B cell (primary cell): ENCODE measurements around the gene SLC2A11. TPM values are rescaled to one million over a fixed set of nuclear protein-coding genes. Genes with fewer than 3 reads are reported as not detected.

Source experiments
- ATAC-seq: fragments of 200-7000 bp; cut with Tn5 transposase; one replicate; pipeline ENCODE4 v1.10.0; 2021; ENCODE audit warnings: low read depth, mild to moderate bottlenecking, moderate number of reproducible peaks, moderate library complexity
- CTCF ChIA-PET: fragments of 350-600 bp; sonication (Branson Sonifier 250); formaldehyde crosslinking; loops from one replicate; lab custom pipeline; 2021; ENCODE audit warnings: antibody characterized with exemption, inconsistent platforms; lab: Charles Lee
- POLR2A ChIA-PET: fragments of 350-600 bp; sonication (Branson Sonifier 250); formaldehyde crosslinking; loops from one replicate; lab custom pipeline; 2021; ENCODE audit warnings: antibody characterized with exemption; lab: Charles Lee
- DNase-seq: peaks from one replicate; pipeline ENCODE4 v3.0.0; 2013
- H2AFZ ChIP-seq: 2 replicates; pipeline ENCODE4 v1.6.1; 2012; ENCODE audit warnings: mild to moderate bottlenecking, low read depth, low read length; ENCODE audit not compliant: insufficient read depth, poor library complexity, severe bottlenecking
- H3K27ac ChIP-seq, 2 donors: 1 replicate in 1 of 2; 2 replicates in 1 of 2; pipeline ENCODE4 v1.5.1; 2012 to 2013; ENCODE audit warnings: low read length in 2 of 2, mild to moderate bottlenecking in 2 of 2, moderate library complexity in 1 of 2
- H3K27me3 ChIP-seq, 4 experiments: fragments of 200-600 bp in 1 of 4; sonication (generic) in 1 of 4; replicated peaks in 1 of 4; 1 replicate in 2 of 4; 2 replicates in 2 of 4; pipeline versions ENCODE4 v1.6.1 to v1.7.0; 2013 to 2016; ENCODE audit warnings: low read length in 3 of 4, mild to moderate bottlenecking in 2 of 4, mixed read lengths in 1 of 4, moderate library complexity in 1 of 4; ENCODE audit not compliant: insufficient read depth in 4 of 4, control insufficient read depth in 3 of 4; ENCODE audit errors: control extremely low read depth in 1 of 4
- H3K36me3 ChIP-seq, 2 experiments: replicated peaks in 1 of 2; 1 replicate in 1 of 2; 2 replicates in 1 of 2; pipeline versions ENCODE4 v1.6.1 to v1.7.1; 2013; ENCODE audit warnings: low read length in 1 of 2; ENCODE audit not compliant: insufficient read depth in 2 of 2, control insufficient read depth in 1 of 2; ENCODE audit errors: control extremely low read depth in 1 of 2, extremely low read depth in 1 of 2
- H3K4me1 ChIP-seq, 2 donors: fragments of 200-600 bp in 1 of 2; sonication (generic) in 1 of 2; 1 replicate in 1 of 2; 2 replicates in 1 of 2; pipeline versions ENCODE4 v1.5.1 to v1.6.1; 2013 to 2017; ENCODE audit warnings: low read length in 2 of 2; ENCODE audit not compliant: control insufficient read depth in 2 of 2, insufficient read depth in 2 of 2
- H3K4me2 ChIP-seq: replicated peaks from 2 replicates; pipeline ENCODE3; 2012; ENCODE audit warnings: mild to moderate bottlenecking, low read depth, low read length; ENCODE audit not compliant: poor library complexity, severe bottlenecking
- H3K4me3 ChIP-seq, 5 experiments: fragments of 200-600 bp in 1 of 5; sonication (generic) in 1 of 5; 1 replicate in 3 of 5; 2 replicates in 2 of 5; pipeline versions ENCODE4 v1.5.1 to v1.7.0; 2011 to 2016; ENCODE audit warnings: low read length in 4 of 5, mild to moderate bottlenecking in 4 of 5, low read depth in 2 of 5, control low read depth in 1 of 5, moderate library complexity in 1 of 5; ENCODE audit not compliant: insufficient read depth in 1 of 5; ENCODE audit errors: control extremely low read depth in 1 of 5, extremely low read depth in 1 of 5
- H3K79me2 ChIP-seq: fragments of 200-600 bp; sonication (generic); one replicate; pipeline ENCODE4 v1.6.0; 2016; ENCODE audit warnings: low read length; ENCODE audit not compliant: control insufficient read depth, insufficient read depth
- H3K9ac ChIP-seq: fragments of 200-600 bp; sonication (generic); 2 replicates; pipeline ENCODE4 v1.6.1; 2017; ENCODE audit warnings: mild to moderate bottlenecking, low read length, moderate library complexity
- H3K9me3 ChIP-seq, 3 donors: one replicate each; pipeline versions ENCODE4 v1.6.1 to v1.7.1; 2013; ENCODE audit warnings: low read length in 2 of 3; ENCODE audit not compliant: control insufficient read depth in 2 of 3, insufficient read depth in 1 of 3; ENCODE audit errors: control extremely low read depth in 1 of 3
- H4K20me1 ChIP-seq: 2 replicates; pipeline ENCODE4 v1.6.0; 2012; ENCODE audit warnings: mild to moderate bottlenecking, low read length; ENCODE audit not compliant: insufficient read depth, control insufficient read depth, poor library complexity, severe bottlenecking
- H3K27ac Mint-ChIP-seq: one replicate; pipeline ENCODE4 v1.8.0; 2021; ENCODE audit warnings: mixed read lengths
- H3K27me3 Mint-ChIP-seq: one replicate; pipeline ENCODE4 v1.8.0; 2021; ENCODE audit warnings: mixed read lengths
- H3K4me1 Mint-ChIP-seq: one replicate; pipeline ENCODE4 v1.8.0; 2021; ENCODE audit warnings: mixed read lengths
- H3K4me3 Mint-ChIP-seq: one replicate; pipeline ENCODE4 v1.8.0; 2021; ENCODE audit warnings: mixed read lengths
- H3K9me3 Mint-ChIP-seq: one replicate; pipeline ENCODE4 v1.8.0; 2022; ENCODE audit warnings: mixed read lengths; ENCODE audit not compliant: insufficient read depth
- CTCF ChIP-seq: fragments of 200-600 bp; IDR thresholded peaks from one replicate; pipeline ENCODE4 v1.8.0; 2022; ENCODE audit warnings: antibody characterized with exemption, mild to moderate bottlenecking
- EZH2 ChIP-seq: IDR thresholded peaks from 2 replicates; pipeline ENCODE4 v1.6.1; 2012; ENCODE audit warnings: borderline replicate concordance, low read depth, mild to moderate bottlenecking, moderate library complexity, low read length; ENCODE audit not compliant: insufficient read depth, poor library complexity, severe bottlenecking
- WGBS: methylation state at CpG from one replicate; pipeline ENCODE4 v1.1.5; 2013; ENCODE audit warnings: missing lambda C conversion rate; ENCODE audit not compliant: insufficient coverage; 5-methylcytosine and 5-hydroxymethylcytosine counted together
- intact Hi-C: fragments of 100-400 bp; cut with micrococcal nuclease; formaldehyde crosslinking; loops from one replicate; pipeline ENCODE4 v1.10.0; 2022
- polyA plus RNA-seq: library from polyadenylated mRNA; depleted of rRNA; stranded (reverse); fragments of >200 nt; gene quantifications from 2 replicates; pipeline ENCODE4 v1.2.3, GENCODE V29; 2012
- total RNA-seq, 2 donors: library from RNA; stranded (reverse); fragments of 120-200 nt in 1 of 2; gene quantifications; 1 replicate in 1 of 2; 2 replicates in 1 of 2; pipeline versions ENCODE4 v1.2.3 to v1.2.4, GENCODE V29; 2013 to 2022

The SLC2A11 gene
- total and polyA plus RNA-seq, 2 donors (not counting 1 experiment from before 2014, with no cell fraction given) = 38.6 to 54.3 TPM

- Histone ChIP-seq H3K27ac (peak overlapping the region in 1 of 2 donors; percentile 98), H3K4me3 (peak overlapping the region in 1 of 5 experiments; percentile 60), H3K4me1 (peaks cover 54 to 71% of the 10 kb centered on the region in 2 donors), H3K4me2 (peak overlapping the region; percentile 93), H3K9me3 (peaks cover 0 to 5% (median 0%) of the 10 kb centered on the region in 3 donors), H3K27me3 (no peaks in the 10 kb centered on the region), H3K79me2 (peaks cover 5% of the 10 kb centered on the region), H4K20me1 (peaks cover 10% of the 10 kb centered on the region), H3K36me3 (peaks cover 0 to 22% of the 10 kb centered on the region in 2 experiments), H2AFZ (no peak overlapping the region), H3K9ac (no peak overlapping the region)
- no peak for TF ChIP-seq CTCF
- H3K27me3 Mint-ChIP-seq = no peaks in the 10 kb centered on the region
- WGBS = 88% methylated on average over 4 of the region's 7 CpGs
- peaks cover 82% of the 10 kb centered on the region for H3K4me1 Mint-ChIP-seq
- DNase-seq (no peak), ATAC-seq (no peak)
- H3K4me3 Mint-ChIP-seq = peak overlapping the region; percentile 89
- POLR2A ChIA-PET = no interaction called here
- intact Hi-C loops = loop anchor here (10.0 kb wide), 1 partner anchor 695 kb away; the partner anchor contains the start of genes RAB36 and RSPH14
- CTCF ChIA-PET = no interaction called here
- H3K27ac Mint-ChIP-seq = peak overlapping the region; percentile 92
- H3K9me3 Mint-ChIP-seq = no peaks in the 10 kb centered on the region
Observed at GRCh38 chr22:23840026-23840425, 17.6 kb upstream of the SLC2A11 start.

- H3K4me3 ChIP-seq = no peak overlapping the region
- peak overlapping the region; percentile 90 for H3K27ac Mint-ChIP-seq
- 100% methylated on average over 5 of the region's 5 CpGs for WGBS
Observed at GRCh38 chr22:23841292-23841691, 16.4 kb upstream of the SLC2A11 start.

More at GRCh38 chr22:23841292-23841691, 16.4 kb upstream of the SLC2A11 start:
- DNase-seq = no peak
- Histone ChIP-seq H3K79me2 (peaks cover 5% of the 10 kb centered on the region), H3K9me3 (peaks cover 0 to 5% (median 0%) of the 10 kb centered on the region in 3 donors), H3K4me2 (no peak overlapping the region), H2AFZ (no peak overlapping the region), H3K27ac (no peak overlapping the region), H4K20me1 (peaks cover 10% of the 10 kb centered on the region), H3K4me1 (peaks cover 61 to 76% of the 10 kb centered on the region in 2 donors), H3K36me3 (peaks cover 0 to 10% of the 10 kb centered on the region in 2 experiments), H3K9ac (no peak overlapping the region), H3K27me3 (no peaks in the 10 kb centered on the region)
- ATAC-seq = no peak
- Mint-ChIP-seq H3K4me1 (peaks cover 81% of the 10 kb centered on the region), H3K9me3 (no peaks in the 10 kb centered on the region), H3K4me3 (peak overlapping the region; percentile 18), H3K27me3 (no peaks in the 10 kb centered on the region)
- CTCF ChIA-PET = no interaction called here
- POLR2A ChIA-PET = no interaction called here
- intact Hi-C loops = loop anchor here (10.0 kb wide), 1 partner anchor 696 kb away; the partner anchor contains the start of genes RAB36 and RSPH14
- TF ChIP-seq CTCF = no peak
- TF ChIP-seq EZH2 = no peak
